ENCODE measurements around the gene TIMP2.

GRCh38 chr17:78903101-78903779, 21.9 kb downstream of the TIMP2 start, which contains the start of gene CEP295NL:
- TF ChIP-seq, protein P1, sequence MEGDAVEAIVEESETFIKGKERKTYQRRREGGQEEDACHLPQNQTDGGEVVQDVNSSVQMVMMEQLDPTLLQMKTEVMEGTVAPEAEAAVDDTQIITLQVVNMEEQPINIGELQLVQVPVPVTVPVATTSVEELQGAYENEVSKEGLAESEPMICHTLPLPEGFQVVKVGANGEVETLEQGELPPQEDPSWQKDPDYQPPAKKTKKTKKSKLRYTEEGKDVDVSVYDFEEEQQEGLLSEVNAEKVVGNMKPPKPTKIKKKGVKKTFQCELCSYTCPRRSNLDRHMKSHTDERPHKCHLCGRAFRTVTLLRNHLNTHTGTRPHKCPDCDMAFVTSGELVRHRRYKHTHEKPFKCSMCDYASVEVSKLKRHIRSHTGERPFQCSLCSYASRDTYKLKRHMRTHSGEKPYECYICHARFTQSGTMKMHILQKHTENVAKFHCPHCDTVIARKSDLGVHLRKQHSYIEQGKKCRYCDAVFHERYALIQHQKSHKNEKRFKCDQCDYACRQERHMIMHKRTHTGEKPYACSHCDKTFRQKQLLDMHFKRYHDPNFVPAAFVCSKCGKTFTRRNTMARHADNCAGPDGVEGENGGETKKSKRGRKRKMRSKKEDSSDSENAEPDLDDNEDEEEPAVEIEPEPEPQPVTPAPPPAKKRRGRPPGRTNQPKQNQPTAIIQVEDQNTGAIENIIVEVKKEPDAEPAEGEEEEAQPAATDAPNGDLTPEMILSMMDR (IDR thresholded peaks at IDR 0.05; ENCODE audit: low read depth, low read length) = no peak
- TF ChIP-seq EZH2phosphoT487 (IDR thresholded peaks at IDR 0.05; ENCODE audit: low read depth) = no peak

Data from OCI-LY3 (cell line).